Stimulated activated CD4-positive, alpha-beta T cell treated with anti-CD3 and anti-CD28 coated beads, Interleukin-15, amount 100 ng/mL, for 24 hours (primary cell): ENCODE data around the gene EGFL7.
"Not testable (repeated sequence)": the region's sequence is repeated elsewhere in the genome, so short reads cannot be mapped to it uniquely, and the experiment has no call there.

Experiments used
- DNase-seq: peaks from one replicate; pipeline ENCODE4 v3.0.0-alpha.2; 2020

The EGFL7 gene

DNA sequence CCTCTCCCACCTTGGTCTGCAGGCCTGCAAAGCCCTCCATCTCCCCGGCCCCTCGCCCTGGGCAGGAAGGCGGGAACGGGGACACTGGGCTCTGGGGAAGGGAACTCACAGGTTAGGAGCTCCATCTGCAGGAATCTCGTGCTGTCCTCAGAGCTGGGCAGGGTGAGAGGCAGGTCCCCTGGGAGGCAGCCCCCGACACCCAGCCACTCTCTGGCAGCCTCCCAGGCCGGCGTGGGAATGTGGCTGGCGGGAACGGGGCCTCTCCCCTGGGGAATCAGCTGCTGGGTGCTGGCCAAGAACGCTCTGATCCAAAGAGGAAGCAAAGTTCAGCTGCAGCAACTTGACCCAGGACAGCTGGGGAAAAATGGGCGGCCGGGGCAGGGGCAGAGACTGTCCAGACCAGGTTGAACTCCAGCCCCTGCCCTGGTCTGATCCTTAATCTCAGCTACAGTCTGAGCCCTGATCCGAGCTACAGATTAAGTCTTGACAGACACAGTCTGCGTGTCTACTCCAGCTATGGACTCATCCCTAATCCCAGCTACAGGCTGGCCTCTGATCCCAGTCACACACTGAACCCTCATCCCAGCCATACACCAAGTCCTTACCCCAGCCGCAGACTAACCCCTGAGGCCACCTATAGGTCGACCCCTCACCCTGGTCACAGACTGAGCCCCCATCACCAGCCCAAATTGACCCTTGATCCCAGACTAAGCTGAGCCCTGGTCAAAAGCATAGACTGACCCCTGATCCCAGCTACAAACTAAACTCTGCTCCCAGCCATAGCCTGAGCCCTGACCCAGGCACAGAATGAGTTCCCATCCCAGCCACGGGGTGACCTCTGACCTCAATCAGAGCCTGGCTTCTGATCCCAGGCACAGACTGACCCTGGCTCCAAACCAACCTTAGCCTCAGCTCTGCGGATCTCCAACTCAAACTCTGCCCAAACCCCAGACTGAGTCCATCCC is 37.3 kb upstream of the EGFL7 start:
- no peak for DNase-seq

DNA sequence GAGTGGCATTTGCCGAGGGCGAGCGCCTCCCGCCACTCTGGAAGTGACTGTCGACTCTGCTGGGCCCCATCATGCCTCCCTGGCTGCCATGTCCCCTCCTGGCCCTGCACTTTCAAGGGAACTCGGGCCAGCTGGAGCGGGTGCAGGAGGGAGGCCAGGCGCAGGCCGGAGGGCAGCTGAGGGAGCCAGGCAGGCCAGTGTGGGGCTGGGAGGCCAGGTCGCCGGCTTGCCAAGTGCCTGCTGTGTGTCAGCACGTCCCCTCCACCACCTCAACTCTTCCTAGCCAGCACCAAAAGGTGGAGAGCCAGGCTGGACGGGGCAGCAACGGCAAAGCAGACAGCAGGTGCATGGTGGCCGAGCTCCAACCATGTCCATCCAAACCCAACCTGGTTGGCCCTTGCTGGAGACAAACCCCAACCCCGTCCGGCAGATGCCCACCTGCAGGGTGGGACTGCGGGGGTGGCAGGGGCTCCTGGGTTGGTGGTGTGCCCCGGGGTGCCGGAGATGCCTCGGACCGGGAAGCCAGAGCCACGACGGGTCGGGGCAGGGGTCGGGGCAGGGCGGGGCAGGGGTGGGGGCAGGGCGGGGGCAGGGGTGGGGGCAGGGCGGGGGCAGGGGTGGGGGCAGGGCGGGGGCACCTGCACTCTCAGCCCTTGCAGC is 36.5 kb upstream of the EGFL7 start:
- DNase-seq = no peak

DNA sequence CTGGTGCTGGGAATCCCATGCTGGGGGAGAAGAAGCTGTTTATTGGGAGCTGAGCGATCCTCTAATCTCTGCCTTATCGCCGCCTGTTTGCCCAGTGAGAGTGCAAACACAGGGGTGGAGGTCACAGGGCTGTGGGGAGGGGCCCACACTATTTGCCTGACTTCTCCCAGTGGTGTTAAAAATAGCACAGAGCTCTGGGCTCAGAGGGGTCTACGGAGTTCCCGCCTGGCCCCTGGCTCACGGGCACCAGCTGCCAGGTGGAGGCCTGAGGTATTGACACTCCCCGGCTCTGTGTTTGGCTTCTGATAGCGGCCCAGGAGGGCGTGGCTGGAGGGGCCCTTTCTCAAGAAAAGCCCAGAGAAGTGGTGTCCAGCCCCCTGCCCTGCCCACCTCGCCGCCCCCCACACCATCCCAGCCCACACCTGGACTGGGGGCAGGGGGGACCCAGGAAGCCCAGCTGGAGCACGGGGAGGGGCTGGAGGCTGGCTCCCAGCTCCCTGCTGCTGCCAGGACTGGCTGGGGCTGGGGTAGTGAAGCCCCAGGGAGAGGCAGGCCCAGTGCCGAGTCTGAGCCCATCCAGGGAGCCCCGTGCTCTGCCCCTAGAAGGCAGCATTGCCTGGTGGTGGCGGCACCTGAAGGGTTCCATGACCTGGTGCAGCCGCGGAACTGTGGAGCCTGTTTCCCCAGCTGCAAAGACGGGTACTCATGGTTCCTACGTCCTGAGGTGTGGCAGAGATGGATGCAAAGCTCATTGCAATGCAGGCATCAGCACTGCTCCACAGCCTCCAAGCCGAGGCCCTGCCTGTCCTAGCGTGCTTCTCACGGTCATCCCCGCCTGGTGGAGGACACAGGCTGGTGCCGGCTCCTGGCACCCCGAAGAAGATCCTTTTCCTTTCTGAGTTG is 35.7 kb upstream of the EGFL7 start:
- no peak for DNase-seq

DNA sequence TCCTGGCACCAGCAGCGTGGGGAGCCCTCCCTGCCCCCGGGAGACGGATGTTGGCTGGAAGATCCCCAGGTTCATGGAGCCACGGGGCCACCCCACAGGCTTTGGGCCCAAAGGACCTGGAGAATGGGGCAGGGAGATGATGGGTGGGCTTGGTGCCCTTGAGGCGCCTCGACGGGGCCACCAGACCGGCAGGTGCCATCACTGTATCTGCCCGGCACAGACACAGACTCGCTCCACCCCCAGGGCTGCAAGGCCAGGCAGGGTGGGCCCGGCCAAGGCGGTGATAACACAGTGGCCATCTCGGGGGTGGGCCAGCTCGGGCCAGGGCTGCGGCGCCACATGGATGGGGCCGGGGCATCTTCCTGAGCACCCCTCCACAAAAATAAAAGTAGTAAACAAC is 35.0 kb upstream of the EGFL7 start:
- DNase-seq = no peak

DNA sequence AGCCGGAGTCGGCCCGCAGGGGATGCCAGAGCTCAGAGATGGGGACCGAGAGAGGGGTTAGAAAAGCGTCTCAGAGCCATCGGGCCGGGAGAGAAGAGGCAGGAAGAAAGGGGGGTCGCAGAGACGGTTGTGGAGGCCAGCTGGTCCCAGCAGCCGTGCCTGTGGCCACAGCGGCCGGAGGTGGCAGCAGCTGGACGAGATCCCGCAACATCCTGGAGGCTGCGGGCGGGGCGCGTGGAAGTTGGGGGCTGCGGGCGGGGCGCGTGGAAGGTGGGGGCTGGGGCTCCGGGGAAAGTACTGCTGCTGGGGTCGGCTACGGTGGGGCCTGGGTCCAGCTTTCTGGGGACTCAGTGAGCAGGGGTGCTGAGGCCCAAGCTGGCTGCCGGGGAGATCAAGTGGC is 34.4 kb upstream of the EGFL7 start:
- DNase-seq = no peak

DNA sequence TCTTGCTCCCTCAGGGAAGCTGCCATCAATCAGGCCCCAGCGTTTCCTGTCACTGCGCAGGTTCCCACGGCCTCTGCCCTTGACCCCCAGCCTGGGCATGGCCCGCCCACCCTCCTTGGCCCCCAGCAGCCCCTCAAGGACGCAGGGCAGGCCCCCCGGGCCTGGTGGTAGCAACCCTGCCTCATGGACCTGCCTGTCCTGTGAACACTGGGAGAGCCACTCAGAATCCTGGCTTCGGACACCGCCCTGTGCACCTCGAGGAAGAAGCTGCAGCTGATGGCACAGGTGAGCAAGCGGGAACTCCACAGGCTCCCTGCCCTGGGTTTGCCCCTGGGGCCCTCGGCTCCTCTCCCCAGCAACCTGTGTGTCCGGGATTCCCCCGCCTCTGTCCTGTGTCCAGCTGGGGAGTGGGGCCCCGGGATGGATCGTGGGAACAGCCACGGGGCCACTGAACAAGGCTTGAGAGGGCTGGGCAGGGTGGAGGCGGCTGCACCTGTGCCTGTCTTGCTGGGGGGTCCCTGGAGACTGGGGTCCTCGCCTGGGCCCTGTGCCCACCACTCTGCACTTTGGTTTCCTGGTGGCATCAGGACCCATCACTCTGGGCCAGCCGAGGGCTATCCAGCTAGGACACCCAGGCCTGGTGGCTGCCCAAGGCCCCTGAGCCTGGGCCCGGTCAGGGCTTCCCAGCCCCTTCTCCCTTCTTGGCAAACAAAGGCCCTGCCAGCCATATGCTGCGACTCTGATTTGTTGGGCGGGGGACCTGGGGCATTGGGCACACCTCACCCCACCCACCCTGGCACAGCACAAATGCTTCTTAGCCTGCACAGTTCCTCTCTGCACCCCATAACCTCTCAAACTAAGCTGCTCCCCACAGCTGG is 33.5 kb upstream of the EGFL7 start:
- DNase-seq = no peak

DNA sequence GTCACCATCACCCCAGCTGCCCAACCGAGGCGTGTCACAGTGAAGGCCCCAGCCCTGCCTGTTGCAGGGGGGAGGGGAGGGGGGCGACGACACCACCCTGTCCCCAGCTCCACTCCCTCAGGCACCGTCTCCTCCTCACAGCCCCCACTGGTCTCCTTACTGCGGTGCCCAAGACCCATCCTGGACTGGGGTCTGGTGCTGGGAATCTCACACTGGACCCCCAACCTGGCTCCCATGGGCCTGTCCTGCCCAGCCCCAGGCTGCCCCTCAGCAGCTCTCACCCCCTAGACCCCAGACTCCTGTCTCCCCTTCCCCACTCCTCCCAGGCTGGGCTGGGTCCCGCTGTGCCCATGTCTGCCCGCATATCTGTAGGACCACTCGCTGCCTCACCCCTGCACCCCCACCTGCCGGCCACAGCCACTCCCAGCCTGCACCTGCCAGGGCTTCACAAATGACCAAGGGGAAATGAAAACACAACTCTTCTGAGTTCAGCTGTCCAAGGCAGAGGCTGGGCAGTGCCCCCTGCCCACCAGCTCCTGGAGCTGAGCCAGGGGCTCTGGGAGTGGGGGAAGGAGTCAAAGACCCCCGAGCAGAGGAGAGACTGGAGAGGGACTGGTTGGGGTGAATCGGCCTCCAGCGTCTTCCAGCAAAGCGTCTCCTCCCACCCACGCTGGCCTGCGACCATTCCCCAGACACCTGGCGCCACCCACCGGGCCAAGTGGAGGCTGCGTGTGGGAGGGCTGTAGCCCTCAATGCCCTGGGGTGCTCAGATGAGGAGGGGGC is 32.6 kb upstream of the EGFL7 start:
- DNase-seq = peak; percentile 76

DNA sequence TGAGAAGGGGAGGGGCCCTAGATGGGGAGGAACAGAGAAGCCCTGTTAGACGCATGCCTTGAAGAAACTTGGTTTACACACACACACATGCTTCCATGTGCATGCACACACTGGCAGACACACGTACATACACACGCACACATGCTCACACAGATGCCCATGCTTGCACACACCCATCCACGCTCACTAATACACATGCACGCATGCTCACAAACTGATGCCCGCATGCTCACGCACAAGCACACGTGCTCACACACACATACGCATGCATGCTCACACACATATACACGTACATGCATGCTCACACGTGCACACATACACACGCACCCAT is 32.1 kb upstream of the EGFL7 start:
- DNase-seq = no peak

DNA sequence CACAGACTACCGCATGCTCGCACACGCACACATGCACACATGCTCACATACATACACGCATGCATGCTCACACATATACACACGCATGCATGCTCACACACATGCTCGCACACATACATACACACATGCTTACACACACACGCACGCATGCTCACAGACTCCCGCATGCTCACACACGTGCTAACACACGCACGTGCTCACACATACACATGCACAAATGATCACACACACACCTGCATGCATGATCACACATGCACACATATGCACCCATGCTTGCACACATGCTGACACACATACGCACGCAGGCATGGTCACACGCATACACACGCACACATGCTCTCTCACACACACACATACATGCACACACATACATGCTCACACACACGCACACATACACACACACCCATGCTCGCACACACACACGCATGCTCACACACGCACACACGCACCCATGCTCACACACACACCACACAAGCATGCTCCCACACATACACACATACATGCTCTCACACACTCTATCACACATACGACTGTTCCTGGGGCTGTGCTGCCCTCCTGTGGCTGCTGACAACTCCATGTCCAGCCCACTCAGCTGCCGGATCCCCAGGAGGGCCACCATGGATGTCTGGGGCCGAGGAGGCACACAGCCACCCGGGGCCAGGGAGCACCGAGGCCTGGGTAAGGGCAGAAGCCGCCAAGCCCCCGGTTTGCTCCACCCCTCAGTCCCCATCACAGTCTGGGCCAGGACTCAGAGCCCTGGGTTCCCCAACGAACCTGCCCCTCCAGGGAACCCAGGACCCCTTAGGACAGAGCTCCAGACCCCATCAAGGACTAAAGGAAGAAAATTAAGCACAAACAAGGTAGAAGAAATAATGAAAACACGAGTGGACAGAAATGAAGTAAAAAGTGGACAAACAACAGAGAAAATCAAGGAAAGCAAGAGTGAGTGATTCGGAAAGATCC is 31.4 kb upstream of the EGFL7 start:
- peak; percentile 80 for DNase-seq

DNA sequence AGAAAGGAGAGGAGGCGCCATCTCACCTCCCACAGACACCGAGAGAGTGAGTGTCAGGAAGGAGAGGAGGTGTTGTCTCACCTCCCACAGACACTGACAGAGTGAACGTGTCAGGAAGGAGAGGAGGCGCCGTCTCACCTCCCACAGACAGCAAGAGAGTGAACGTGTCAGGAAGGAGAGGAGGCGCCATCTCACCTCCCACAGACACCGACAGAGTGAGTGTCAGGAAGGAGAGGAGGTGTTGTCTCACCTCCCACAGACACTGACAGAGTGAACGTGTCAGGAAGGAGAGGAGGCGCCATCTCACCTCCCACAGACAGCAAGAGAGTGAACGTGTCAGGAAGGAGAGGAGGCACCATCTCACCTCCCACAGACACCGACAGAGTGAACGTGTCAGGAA is 30.6 kb upstream of the EGFL7 start:
- not testable (repeated sequence) for DNase-seq

DNA sequence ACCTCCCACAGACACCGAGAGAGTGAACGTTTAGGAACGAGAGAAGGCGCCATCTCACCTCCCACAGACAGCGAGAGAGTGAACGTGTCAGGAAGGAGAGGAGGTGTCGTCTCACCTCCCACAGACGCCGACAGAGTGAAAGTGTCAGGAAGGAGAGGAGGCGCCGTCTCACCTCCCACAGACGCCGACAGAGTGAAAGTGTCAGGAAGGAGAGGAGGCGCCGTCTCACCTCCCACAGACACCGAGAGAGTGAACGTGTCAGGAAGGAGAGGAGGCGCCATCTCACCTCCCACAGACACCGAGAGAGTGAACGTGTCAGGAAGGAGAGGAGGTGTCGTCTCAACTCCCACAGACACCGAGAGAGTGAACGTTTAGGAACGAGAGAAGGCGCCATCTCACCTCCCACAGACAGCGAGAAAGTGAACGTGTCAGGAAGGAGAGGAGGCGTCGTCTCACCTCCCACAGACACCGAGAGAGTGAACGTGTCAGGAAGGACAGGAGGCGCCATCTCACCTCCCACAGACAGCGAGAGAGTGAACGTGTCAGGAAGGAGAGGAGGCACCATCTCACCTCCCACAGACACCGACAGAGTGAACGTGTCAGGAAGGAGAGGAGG is 30.1 kb upstream of the EGFL7 start:
- not testable (repeated sequence) for DNase-seq

DNA sequence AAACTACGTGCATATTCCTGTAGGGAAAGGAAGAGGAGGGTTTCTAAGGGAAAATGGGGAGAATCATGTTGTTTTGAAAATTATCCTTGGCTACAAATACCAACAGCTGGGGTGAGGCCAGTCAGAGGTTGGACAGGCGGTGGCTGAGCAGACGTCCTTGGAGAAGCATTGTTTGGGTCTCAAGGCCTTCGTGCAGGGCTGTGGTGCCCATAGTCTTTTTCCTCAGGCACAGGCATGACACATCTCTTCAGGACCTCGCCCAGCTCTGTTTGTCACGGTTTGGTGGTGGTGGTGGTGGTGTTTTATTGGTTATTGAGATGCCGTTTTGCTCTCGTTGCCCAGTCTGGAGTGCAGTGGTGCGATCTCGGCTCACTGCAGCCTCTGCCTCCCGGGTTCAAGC is 27.8 kb upstream of the EGFL7 start:
- DNase-seq = no peak

DNA sequence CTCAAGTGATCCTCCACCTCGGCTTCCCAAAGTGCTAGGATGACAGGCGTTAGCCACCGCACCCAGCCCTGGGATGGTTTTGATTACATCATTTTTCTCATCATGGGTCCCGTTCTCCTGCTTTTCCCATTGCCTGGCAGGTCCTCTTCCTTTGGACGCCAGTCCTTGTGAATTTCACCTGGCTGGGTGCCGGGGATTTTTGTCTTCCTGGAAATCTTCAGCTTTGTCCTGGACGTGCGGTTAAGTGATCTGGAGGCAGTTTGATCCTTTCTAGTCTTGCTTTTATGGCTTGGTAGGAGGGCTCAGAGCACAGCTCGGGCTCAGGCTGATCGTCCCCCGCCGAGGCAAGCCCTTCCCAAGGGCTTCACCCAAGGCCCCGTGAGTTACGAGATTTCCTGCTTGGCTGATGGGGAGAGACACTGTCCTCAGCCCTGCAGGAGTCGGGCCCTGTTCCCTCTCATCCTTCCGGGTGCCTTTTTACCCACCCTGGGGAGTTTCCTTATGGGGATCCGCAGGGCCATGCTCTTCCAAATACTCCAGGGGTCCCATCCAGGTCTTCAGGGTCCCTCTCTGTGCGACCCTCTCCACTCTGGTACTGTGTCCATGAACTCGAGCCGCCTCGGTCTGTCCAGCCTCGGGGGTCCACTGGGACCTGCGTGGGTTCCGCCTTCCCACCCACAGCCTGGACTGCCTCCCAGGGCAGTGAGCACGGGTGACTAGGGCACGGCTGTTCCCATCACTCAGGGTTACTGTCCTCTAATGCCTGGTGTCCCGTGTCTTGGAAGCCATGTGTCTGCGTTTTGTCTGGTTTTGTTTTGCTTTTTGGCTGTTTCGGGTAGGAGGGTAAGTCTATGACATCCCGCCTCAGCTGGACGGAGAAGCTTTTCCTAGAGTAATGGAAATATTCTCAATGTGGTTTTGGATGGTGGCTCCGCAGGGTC is 22.3 kb upstream of the EGFL7 start:
- DNase-seq = no peak

DNA sequence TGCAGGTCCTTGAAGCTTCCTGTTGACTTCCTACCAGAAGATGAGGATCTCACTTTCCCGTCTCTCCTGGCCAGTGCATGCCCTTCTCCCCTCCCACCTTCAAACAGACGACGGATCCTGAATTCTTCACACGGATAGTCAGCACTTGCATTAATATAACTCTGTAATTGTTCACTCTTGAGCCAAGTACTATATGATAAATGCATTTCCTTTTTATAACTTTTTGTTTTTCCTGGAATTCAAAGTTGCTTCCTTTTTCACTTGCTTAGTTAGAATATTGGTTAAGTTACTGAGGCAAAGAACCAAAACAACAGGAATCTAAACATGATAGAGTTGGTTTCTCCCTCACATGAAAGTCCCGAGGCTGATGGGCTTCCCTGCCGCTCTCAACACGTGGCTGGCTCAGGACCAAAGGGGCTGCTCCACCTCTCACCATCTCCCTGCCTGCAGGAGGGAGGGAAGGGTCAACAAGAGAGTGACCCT is 20.2 kb upstream of the EGFL7 start:
- DNase-seq = no peak

DNA sequence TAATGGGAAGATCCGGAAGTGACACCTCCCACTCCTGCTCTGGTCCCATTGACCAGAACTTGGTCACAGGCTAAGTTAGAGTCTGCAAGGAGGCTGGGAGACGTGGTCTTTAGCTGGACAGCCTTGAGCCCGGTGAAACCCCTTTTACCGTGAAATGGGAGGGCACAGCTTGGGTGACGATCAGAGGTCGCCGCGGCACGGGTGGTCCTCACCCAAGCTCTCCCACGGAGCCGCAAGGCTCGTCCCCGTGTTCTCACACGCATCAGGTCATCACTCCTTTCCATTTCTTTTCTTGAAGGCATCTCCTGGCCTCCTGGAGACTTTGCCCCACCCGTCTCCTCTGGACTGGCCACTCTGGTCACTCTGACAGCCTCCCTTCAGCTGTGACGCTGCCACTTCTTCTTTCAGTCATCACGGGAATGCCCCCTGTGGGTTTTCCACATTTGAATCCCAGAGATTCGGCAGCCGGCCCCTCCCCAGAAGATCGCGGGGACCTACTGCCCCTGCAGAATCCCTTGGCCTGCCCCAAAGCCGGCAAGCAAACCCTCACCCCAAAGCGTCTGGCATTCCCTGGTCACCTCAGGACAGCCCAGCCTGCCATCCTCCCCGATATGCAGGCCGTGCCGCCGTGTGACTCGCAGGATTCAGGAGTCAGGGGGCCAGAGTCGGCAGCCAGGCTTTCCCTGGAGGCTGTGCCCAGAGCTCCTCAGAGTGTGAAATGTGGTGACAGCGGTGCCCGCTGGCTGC is 18.9 kb upstream of the EGFL7 start:
- DNase-seq = no peak

DNA sequence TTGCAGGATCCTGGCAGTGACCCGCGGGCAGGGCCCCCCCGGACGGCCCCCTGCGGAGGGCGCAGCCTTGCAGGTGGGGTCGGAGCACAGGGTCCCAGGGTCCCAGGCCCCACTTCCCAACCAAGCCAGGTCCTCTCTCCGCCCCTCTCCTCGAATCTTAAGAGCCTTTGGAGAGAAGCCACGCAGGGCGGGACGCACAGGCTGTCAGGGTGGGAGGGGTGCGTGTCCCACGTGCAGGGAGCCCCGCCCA is 18.4 kb upstream of the EGFL7 start:
- DNase-seq = no peak

DNA sequence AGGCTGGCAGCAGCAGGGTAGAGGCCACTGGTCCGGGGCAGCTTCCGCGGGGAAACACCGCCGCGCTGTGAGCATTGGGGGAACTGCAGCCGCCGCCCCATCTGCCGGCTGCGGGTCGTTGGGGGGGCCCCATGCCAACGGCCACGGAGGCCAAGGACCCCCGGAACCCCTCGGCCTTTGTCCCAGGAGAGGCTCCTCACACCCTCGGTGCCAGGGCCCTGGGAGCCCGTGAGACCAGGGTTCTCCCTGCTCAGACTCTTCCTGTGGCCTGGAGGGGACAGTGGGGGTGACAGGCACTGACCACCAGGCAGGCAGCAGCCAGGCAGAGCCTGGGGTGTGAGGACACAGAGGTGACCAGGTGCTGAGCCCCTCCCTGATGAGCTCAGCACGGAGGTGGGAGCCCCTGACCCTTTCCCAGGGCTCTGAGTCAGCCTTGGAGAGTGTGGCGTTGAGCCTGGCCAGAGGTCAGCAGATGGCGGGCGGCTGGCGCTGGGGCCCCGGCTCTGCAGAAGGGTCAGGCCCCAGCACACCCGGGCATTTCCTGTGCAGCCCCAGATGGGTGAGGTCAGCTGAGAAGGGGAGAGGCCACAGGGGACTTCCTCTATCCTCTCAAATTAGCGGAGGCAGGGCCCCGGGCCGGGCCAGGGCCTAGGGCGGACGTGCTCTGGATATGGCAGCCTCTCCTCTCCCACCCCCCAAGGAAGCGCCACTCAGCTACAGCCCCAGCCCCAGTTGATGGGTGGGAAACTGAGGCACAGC is 17.9 kb upstream of the EGFL7 start:
- DNase-seq = peak; percentile 86
